A549 (cell line): ENCODE results near the gene ARHGEF7.

Experiments used
- CHD2 ChIP-seq: fragments of 150-350 bp; IDR thresholded peaks from 2 replicates; pipeline ENCODE4 v1.6.1; 2014; ENCODE audit warnings: low read length; ENCODE audit not compliant: partially characterized antibody
- EP300 ChIP-seq, 2 experiments: fragments of >200 bp; sonication (Bioruptor Twin); formaldehyde crosslinking; IDR thresholded peaks; 2 replicates in 1 of 2; 3 replicates in 1 of 2; pipeline ENCODE4 v1.6.1; 2016 to 2017
- HOXB13 ChIP-seq: fragments of 250-450 bp; sonication (Bioruptor Pico); IDR thresholded peaks from 2 replicates; pipeline ENCODE4 v1.5.0; 2020; ENCODE audit warnings: low read depth, mild to moderate bottlenecking, moderate library complexity
- MAFK ChIP-seq: fragments of 450-650 bp; IDR thresholded peaks from 2 replicates; pipeline ENCODE4 v1.6.1; 2014; ENCODE audit not compliant: partially characterized antibody
- NPAS2 ChIP-seq: fragments of 250-450 bp; sonication (Bioruptor Pico); IDR thresholded peaks from 2 replicates; pipeline ENCODE4 v1.8.0; 2022; ENCODE audit warnings: mild to moderate bottlenecking, moderate library complexity, borderline replicate concordance
- NR3C1 ChIP-seq: fragments of >200 bp; sonication (Bioruptor Twin); formaldehyde crosslinking; IDR thresholded peaks from 3 replicates; pipeline ENCODE4 v1.6.1; 2017
- PHF8 ChIP-seq: fragments of 200-600 bp; sonication (generic); IDR thresholded peaks from 2 replicates; pipeline ENCODE4 v1.6.1; 2016; ENCODE audit warnings: low read depth, mild to moderate bottlenecking, antibody characterized with exemption, moderate library complexity, borderline replicate concordance
- POLR2A ChIP-seq: IDR thresholded peaks from 2 replicates; pipeline ENCODE4 v1.6.1; 2012; ENCODE audit warnings: mild to moderate bottlenecking, low read length
- TP53 ChIP-seq: fragments of 250-450 bp; sonication (Bioruptor Pico); IDR thresholded peaks from 2 replicates; pipeline ENCODE4 v1.5.0; 2021; ENCODE audit warnings: mild to moderate bottlenecking, moderate library complexity
- TF ChIP-seq, protein P1 (sequence below): fragments of >200 bp; sonication (Bioruptor Twin); formaldehyde crosslinking; IDR thresholded peaks from 3 replicates; pipeline ENCODE4 v1.5.1; 2016
- TF ChIP-seq, protein P2 (sequence below): IDR thresholded peaks from 2 replicates; pipeline ENCODE4 v1.6.1; 2012

DNA sequence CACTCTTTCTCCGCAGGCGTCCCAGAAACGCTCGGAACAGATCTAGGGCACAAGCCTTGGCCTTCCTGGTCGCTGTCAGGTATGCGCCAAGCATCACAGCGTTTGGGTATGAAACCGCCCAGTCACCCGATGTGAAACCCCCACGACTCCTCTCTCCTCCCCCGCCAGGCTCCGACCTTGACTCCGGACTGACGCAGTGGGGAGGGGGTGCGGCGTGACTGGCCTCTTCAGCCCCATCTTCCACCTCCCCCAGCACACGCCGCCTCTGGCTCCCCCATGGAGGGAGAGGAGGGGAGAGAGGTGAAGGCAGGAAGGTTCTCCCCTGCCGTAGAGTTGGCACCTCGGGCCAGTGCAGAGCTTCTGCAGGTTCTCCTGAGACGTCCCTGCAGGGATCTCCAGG, 22.0 kb upstream of the ARHGEF7 start:
- TF ChIP-seq, protein P1, sequence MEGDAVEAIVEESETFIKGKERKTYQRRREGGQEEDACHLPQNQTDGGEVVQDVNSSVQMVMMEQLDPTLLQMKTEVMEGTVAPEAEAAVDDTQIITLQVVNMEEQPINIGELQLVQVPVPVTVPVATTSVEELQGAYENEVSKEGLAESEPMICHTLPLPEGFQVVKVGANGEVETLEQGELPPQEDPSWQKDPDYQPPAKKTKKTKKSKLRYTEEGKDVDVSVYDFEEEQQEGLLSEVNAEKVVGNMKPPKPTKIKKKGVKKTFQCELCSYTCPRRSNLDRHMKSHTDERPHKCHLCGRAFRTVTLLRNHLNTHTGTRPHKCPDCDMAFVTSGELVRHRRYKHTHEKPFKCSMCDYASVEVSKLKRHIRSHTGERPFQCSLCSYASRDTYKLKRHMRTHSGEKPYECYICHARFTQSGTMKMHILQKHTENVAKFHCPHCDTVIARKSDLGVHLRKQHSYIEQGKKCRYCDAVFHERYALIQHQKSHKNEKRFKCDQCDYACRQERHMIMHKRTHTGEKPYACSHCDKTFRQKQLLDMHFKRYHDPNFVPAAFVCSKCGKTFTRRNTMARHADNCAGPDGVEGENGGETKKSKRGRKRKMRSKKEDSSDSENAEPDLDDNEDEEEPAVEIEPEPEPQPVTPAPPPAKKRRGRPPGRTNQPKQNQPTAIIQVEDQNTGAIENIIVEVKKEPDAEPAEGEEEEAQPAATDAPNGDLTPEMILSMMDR = no peak
- TF ChIP-seq PHF8 = no peak
- TF ChIP-seq HOXB13 = no peak
- no peak for TF ChIP-seq TP53 (CRISPR knock-in tag)
- TF ChIP-seq POLR2A = no peak
- TF ChIP-seq CHD2 = no peak
- no peak for TF ChIP-seq NR3C1
- TF ChIP-seq, protein P2, sequence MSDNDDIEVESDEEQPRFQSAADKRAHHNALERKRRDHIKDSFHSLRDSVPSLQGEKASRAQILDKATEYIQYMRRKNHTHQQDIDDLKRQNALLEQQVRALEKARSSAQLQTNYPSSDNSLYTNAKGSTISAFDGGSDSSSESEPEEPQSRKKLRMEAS = no peak
- TF ChIP-seq EP300 (IDR thresholded peaks at IDR 0.05) = no peak
- TF ChIP-seq NPAS2 (CRISPR knock-in tag) = no peak
- TF ChIP-seq MAFK = no peak
